Peyer's patch (tissue), 4 donors: ENCODE data around the gene PRSS38.

Experiments
- POLR2A ChIP-seq, 2 donors: fragments of 450-650 bp; IDR thresholded peaks; one replicate each; pipeline ENCODE4 v1.5.1; 2017; ENCODE audit warnings: antibody characterized with exemption in 2 of 2, mild to moderate bottlenecking in 2 of 2, moderate library complexity in 2 of 2
- TF ChIP-seq, protein P1 (sequence below), 6 experiments: fragments of 450-650 bp in 4 of 6; fragments of 200-600 bp in 2 of 6; sonication (generic) in 1 of 6; IDR thresholded peaks; one replicate each; pipeline ENCODE4 v1.5.1; 2017 to 2019; ENCODE audit warnings: antibody characterized with exemption in 6 of 6, mild to moderate bottlenecking in 3 of 6, moderate library complexity in 1 of 6

DNA sequence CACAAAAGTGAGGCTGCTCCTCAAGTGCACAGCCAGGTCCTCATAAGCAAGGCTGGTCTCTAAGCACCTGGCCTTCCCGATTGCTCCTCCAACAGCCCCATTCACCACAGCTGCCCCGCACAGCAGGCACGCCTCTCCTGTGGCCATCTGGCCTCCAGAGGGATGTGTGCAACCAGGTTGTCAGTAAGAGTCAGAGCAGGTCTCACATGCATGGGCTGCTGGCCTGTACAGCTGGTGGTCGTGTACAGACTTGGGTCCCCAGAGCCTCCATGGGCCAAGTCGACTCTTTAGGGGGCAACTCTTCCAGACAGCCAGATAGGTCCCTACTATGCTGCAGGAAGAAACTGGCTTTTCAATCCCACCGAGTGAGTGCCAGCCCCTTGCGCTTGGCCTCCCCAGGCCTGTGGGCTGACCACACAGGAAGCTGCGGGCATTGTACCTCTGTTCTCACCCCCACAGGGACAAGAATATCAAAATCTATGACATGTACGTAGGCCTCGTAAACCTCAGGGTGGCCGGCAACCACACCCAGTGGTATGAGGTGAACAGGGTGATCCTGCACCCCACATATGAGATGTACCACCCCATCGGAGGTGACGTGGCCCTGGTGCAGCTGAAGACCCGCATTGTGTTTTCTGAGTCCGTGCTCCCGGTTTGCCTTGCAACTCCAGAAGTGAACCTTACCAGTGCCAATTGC lies 1.4 kb downstream of the PRSS38 start:
- TF ChIP-seq, protein P1, sequence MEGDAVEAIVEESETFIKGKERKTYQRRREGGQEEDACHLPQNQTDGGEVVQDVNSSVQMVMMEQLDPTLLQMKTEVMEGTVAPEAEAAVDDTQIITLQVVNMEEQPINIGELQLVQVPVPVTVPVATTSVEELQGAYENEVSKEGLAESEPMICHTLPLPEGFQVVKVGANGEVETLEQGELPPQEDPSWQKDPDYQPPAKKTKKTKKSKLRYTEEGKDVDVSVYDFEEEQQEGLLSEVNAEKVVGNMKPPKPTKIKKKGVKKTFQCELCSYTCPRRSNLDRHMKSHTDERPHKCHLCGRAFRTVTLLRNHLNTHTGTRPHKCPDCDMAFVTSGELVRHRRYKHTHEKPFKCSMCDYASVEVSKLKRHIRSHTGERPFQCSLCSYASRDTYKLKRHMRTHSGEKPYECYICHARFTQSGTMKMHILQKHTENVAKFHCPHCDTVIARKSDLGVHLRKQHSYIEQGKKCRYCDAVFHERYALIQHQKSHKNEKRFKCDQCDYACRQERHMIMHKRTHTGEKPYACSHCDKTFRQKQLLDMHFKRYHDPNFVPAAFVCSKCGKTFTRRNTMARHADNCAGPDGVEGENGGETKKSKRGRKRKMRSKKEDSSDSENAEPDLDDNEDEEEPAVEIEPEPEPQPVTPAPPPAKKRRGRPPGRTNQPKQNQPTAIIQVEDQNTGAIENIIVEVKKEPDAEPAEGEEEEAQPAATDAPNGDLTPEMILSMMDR (IDR thresholded peaks at IDR 0.05): no peak
- no peak for TF ChIP-seq POLR2A (IDR thresholded peaks at IDR 0.05)
